ENCODE results near the gene TMBIM6.
A peak's percentile ranks its signal among the peaks of the same experiment; 100 is the strongest.

TMBIM6 gene

DNA sequence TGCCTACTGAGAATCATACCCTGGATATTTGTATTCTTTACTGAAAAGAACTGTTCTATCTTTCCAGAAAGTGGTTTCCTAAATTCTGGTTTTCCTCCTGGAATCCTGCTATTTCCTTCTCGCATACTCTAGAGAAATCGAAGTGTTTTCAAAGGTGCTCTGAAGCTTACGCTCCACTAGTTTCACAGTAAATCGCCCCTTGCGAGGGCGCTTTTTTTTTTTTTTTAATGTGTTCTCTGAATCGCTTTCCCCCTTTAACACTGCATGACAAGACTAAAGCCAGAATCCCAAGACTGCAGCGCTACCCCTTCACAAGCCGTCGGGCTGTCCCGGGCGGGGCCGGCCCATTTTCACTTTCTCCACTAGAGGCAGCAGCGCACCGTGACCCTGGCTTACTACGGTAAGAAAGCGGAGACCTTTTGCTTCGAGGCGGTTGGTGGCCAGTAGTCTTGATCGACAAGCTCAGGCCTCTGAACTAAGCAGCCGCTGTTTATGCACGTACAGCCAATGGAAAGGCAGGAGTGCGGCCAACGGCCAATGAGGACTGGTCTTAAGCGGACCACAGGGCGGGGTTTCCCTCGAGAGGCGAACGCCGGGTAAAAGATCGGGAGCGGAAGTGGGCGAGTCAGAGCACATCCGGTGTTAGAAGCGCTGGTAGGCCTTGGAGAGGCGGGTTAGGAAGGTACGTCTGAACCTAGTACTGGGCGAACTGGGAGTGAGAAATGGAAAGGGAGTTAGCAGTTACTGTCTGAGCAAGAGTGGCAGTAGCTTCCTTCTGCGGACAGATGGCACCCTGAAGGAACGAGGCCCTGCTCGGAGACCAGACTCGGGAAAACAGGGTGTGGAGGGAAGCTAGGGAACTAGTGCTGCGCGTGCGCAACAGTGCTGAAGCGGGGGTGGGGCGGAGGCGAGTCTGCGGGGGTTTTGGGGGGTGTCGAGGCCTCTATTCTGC, at the start of gene TMBIM6:
Gene TMBIM6 (plus strand): TSS at position 628 of the 952 bp plus-strand sequence. CDS start 10,937 bp downstream, outside the sequence.
- Mint-ChIP-seq H3K27me3 (ENCODE audit: low read depth) (peaks cover 2% of the 10 kb centered on the region), H3K4me1 (ENCODE audit: low read depth) (peaks cover 30% of the 10 kb centered on the region), H3K9me3 (no peaks in the 10 kb centered on the region), H3K4me3 (peak within 1 kb of the TSS; percentile 95), H3K27ac (peak within 1 kb of the TSS; percentile 99), H3K36me3 (ENCODE audit: low read depth) (peaks cover 28% of the 10 kb centered on the region)
- peak; percentile 99 for DNase-seq (ENCODE audit: low spot score)

DNA sequence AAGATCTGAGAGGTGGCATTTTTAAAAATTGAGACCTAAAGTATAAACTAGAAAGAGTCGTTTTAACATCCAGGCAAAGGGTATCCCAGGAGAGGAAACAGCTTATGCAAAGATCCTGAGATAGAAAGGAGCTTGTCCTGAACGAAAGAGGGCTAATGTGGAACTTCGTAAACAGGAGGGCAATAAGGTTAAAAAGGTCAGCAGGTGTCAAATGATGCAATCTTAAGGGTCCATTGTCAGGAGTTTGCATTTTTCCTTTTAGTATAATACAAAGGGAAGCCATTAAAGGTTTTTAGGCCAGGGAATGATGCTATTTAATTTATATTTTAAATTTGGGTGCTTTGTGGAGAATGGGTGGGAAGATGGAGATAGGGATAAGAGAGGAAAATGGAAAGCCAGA, 48.5 kb upstream of the TMBIM6 start:
- Mint-ChIP-seq H3K36me3 (ENCODE audit: low read depth) (no peaks in the 10 kb centered on the region), H3K9me3 (no peaks in the 10 kb centered on the region), H3K27ac (no peak overlapping the region), H3K4me3 (no peak overlapping the region), H3K4me1 (ENCODE audit: low read depth) (peaks cover 19% of the 10 kb centered on the region), H3K27me3 (ENCODE audit: low read depth) (no peaks in the 10 kb centered on the region)
- no peak for DNase-seq (ENCODE audit: low spot score)

DNA sequence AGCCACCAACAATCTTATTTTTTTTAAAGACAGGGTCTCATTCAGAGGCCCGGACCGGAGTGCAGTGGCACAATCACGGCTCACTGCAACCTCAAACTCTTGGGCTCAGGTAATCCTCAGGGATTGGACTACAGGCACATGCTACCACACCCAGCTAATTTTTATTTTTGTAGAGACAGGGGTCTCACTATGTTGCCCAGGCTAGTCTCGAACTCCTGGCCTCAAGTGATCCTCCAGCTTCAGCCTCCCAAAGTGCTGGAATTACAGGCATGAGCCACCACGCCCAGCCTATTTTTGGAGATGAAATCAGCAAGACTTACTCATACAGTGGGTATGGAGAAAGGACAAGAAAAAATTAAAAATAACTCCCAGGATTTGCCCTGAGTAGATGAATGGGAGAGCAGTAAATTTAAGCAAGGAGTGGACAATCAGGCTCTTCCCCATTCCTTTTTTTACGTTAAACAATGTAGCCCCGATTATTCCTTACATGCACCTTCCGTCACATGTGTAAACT, 47.4 kb upstream of the TMBIM6 start:
- Mint-ChIP-seq H3K36me3 (ENCODE audit: low read depth) (no peaks in the 10 kb centered on the region), H3K4me1 (ENCODE audit: low read depth) (peaks cover 25% of the 10 kb centered on the region), H3K4me3 (no peak overlapping the region), H3K27me3 (ENCODE audit: low read depth) (no peaks in the 10 kb centered on the region), H3K27ac (no peak overlapping the region), H3K9me3 (no peaks in the 10 kb centered on the region)
- no peak for DNase-seq (ENCODE audit: low spot score)

GRCh38 chr12:49696723-49697122, 44.6 kb upstream of the TMBIM6 start:
- Mint-ChIP-seq H3K27me3 (ENCODE audit: low read depth) (no peaks in the 10 kb centered on the region), H3K27ac (no peak overlapping the region), H3K9me3 (no peaks in the 10 kb centered on the region), H3K4me3 (no peak overlapping the region), H3K4me1 (ENCODE audit: low read depth) (peaks cover 20% of the 10 kb centered on the region), H3K36me3 (ENCODE audit: low read depth) (no peaks in the 10 kb centered on the region)
- no peak for DNase-seq (ENCODE audit: low spot score)

DNA sequence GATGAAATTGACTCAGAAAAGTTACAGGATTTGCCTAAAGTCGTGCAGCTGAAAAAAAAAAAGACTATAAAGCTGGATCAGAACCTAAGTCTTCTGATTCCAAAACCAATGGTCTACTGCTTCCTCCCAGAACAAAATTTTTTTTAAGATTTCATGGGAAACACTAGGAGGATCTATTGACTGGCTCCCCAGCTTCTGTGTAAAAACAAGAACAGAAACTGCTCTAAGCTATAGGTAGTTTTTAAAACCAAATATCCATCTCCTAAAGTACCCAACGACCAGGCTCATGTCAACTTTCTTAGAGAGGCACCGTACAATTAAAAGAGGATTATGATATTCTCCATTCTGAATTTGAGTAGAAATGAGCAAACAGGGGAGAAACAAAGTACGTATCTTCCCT, 43.5 kb upstream of the TMBIM6 start:
- H3K27ac Mint-ChIP-seq: no peak overlapping the region
- H3K9me3 Mint-ChIP-seq: no peaks in the 10 kb centered on the region
- DNase-seq (ENCODE audit: low spot score): no peak
- no peak overlapping the region for H3K4me3 Mint-ChIP-seq
- H3K4me1 Mint-ChIP-seq (ENCODE audit: low read depth): peaks cover 25% of the 10 kb centered on the region
- no peaks in the 10 kb centered on the region for H3K36me3 Mint-ChIP-seq (ENCODE audit: low read depth)
- H3K27me3 Mint-ChIP-seq (ENCODE audit: low read depth): no peaks in the 10 kb centered on the region

DNA sequence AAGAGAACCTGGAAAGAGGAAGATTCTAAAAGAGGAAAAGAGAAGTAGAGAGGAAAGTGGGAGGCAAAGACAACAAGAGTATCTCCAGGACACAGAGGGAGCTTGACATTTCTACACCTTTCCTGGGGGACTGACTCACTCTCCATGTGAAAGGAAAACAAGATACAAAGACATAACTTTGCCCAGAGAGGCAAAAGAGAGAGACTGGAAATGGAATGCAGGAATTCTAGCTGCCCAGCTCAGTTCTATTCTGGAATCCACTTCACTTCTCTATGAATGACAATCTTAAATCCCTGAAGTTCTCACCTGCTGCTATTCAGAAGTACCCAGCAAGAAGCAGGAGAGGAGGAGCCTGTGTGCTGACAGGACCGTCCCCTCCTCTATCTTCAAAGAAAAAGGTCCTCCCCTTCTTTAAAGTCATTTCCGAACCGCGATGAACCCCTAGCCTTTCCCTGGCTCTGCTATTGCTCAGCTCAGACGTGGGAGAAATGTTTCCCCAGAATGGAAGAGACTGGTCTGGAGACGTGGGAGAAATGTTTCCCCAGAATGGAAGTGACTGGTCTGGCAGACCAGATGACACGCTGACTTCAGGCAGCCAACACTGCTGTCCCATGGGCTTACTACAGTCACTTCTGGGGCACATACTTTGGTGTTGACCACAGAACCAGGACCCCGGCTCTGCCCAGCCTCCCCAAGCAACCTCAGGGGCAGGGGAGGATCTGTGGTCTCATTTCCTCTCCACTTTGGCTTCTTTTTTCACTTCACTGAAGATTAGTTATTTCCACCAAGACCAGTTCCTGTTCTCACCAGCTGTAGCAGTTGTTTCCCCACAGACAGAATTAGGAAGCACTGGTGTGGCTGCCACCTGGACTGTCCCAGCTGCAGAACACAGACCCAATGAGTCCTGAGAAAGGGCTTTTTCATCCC, 42.5 kb upstream of the TMBIM6 start:
- no peaks in the 10 kb centered on the region for H3K9me3 Mint-ChIP-seq
- no peaks in the 10 kb centered on the region for H3K36me3 Mint-ChIP-seq (ENCODE audit: low read depth)
- H3K4me3 Mint-ChIP-seq: peak overlapping the region; percentile 80
- no peaks in the 10 kb centered on the region for H3K27me3 Mint-ChIP-seq (ENCODE audit: low read depth)
- peak; percentile 69 for DNase-seq (ENCODE audit: low spot score)
- H3K27ac Mint-ChIP-seq: peak overlapping the region; percentile 71
- H3K4me1 Mint-ChIP-seq (ENCODE audit: low read depth): peaks cover 35% of the 10 kb centered on the region

DNA sequence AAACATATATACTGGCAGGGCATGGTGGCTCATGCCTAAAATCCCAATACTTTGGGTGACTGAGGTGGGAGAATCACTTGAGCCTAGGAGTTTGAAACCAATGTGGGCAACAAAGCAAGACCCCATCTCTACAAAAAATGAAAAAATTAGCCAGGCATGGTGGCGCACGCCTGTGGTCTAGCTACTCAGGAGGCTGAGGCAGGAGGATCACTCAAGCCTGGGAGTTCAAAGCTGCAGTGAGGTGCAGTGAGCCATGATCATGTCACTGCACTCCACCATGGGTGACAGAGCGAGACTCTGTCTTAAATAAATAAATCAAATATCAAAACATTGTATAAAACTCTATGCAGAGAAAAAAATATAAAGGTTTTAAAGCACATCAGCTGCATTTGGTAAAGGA, 39.3 kb upstream of the TMBIM6 start:
- H3K9me3 Mint-ChIP-seq: no peaks in the 10 kb centered on the region
- H3K27ac Mint-ChIP-seq: no peak overlapping the region

GRCh38 chr12:49702676-49703215, 38.6 kb upstream of the TMBIM6 start:
- DNase-seq (ENCODE audit: low spot score): no peak
- peaks cover 2% of the 10 kb centered on the region for H3K36me3 Mint-ChIP-seq (ENCODE audit: low read depth)
- no peak overlapping the region for H3K4me3 Mint-ChIP-seq
- peaks cover 51% of the 10 kb centered on the region for H3K4me1 Mint-ChIP-seq (ENCODE audit: low read depth)
- no peaks in the 10 kb centered on the region for H3K9me3 Mint-ChIP-seq
- peaks cover 2% of the 10 kb centered on the region for H3K27me3 Mint-ChIP-seq (ENCODE audit: low read depth)
- H3K27ac Mint-ChIP-seq: no peak overlapping the region

More for the DNA sequence above, 39.3 kb upstream of the TMBIM6 start:
- Mint-ChIP-seq H3K4me1 (ENCODE audit: low read depth) (peaks cover 50% of the 10 kb centered on the region), H3K36me3 (ENCODE audit: low read depth) (peaks cover 2% of the 10 kb centered on the region), H3K4me3 (no peak overlapping the region), H3K27me3 (ENCODE audit: low read depth) (no peaks in the 10 kb centered on the region)
- no peak for DNase-seq (ENCODE audit: low spot score)

DNA sequence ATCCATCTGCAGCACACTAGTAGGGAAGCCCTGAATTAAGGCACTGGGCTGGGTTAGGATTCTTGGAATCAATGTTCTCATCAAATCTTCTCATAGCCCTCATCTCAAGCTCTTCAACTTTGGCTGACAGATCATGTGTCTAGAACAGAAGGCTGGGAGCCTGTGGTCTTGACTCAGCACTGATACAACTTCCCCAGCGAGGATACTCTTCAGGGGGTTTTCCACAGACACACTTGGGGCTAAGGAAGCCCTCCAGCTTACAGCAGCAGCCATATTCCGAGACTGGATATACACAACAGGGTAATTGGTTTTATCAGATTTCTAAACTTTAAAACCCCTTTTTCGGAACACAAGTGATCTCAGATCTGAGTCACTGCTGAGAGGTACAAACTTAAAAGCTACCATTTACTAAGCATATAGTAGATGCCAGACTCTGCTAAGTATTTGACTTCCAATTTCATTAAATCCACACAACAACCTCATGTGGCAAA, 37.7 kb upstream of the TMBIM6 start:
- Mint-ChIP-seq H3K27me3 (ENCODE audit: low read depth) (peaks cover 4% of the 10 kb centered on the region), H3K4me3 (peak overlapping the region; percentile 29), H3K36me3 (ENCODE audit: low read depth) (peaks cover 2% of the 10 kb centered on the region), H3K4me1 (ENCODE audit: low read depth) (peaks cover 46% of the 10 kb centered on the region), H3K9me3 (no peaks in the 10 kb centered on the region), H3K27ac (no peak overlapping the region)
- DNase-seq (ENCODE audit: low spot score): peak; percentile 71

GRCh38 chr12:49705479-49706134, 35.8 kb upstream of the TMBIM6 start:
- H3K27me3 Mint-ChIP-seq (ENCODE audit: low read depth): peaks cover 14% of the 10 kb centered on the region
- H3K4me3 Mint-ChIP-seq: peak overlapping the region; percentile 90
- peak; percentile 53 for DNase-seq (ENCODE audit: low spot score)
- H3K36me3 Mint-ChIP-seq (ENCODE audit: low read depth): peaks cover 2% of the 10 kb centered on the region
- no peaks in the 10 kb centered on the region for H3K9me3 Mint-ChIP-seq
- peak overlapping the region; percentile 49 for H3K27ac Mint-ChIP-seq
- peaks cover 37% of the 10 kb centered on the region for H3K4me1 Mint-ChIP-seq (ENCODE audit: low read depth)

DNA sequence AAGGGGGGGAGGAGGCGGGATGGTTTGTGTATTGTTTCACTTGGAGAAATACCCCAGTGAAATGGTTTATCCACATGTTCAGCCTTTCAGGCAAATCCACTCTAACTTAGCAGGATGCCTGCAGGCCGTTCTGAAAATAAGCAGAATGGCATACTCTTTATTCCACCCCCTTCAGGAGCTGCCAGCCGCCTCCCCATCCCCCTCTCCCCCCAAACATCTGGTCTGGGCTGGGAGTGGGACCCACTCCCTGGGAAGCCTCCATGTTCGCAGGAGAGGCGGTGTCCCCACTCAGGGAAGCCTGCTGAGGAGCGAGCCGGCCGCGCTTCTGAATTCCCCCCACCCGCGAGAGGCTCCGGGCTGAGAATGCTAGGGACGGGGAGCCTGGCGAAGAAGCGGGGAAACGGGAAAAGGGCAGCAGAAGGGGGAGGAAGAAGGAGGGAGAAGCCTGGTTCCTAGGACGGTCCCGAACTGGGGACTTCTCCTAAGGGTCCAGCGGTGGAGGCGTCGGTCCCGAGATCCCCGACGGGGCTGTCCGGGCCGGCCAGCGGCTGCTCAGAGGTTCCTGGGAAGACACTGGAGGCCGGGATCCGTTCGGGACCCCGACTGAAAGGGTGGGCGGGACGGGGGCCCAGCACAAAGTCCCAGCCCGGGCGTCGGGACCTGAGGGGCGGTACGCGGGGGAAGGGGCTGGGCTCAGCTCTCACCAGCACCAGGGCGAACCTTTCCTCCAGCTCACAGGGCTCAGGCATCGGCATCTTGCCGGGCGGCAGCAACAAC, 34.8 kb upstream of the TMBIM6 start:
- peaks cover 21% of the 10 kb centered on the region for H3K27me3 Mint-ChIP-seq (ENCODE audit: low read depth)

GRCh38 chr12:49707128-49707811, 34.1 kb upstream of the TMBIM6 start, which contains the start of gene FMNL3:
FMNL3 (minus strand) TSS chr12:49707405; CDS start chr12:49707180, 225 bp downstream.
- H3K4me1 Mint-ChIP-seq (ENCODE audit: low read depth): peaks cover 40% of the 10 kb centered on the region
- H3K9me3 Mint-ChIP-seq: no peaks in the 10 kb centered on the region
- peak within 1 kb of the TSS; percentile 90 for H3K4me3 Mint-ChIP-seq
- peak; percentile 98 for DNase-seq (ENCODE audit: low spot score)
- peak within 1 kb of the TSS; percentile 79 for H3K27ac Mint-ChIP-seq
- peaks cover 26% of the 10 kb centered on the region for H3K27me3 Mint-ChIP-seq (ENCODE audit: low read depth)
- peaks cover 2% of the 10 kb centered on the region for H3K36me3 Mint-ChIP-seq (ENCODE audit: low read depth)

More for the DNA sequence above, 34.8 kb upstream of the TMBIM6 start:
- DNase-seq (ENCODE audit: low spot score): peak; percentile 21
- Mint-ChIP-seq H3K36me3 (ENCODE audit: low read depth) (peaks cover 2% of the 10 kb centered on the region), H3K9me3 (no peaks in the 10 kb centered on the region), H3K27ac (peak overlapping the region; percentile 79), H3K4me3 (peak overlapping the region; percentile 90), H3K4me1 (ENCODE audit: low read depth) (peaks cover 40% of the 10 kb centered on the region)
